HG02571 (cell line): ENCODE data around the gene ZDHHC12.

Source experiments
- ATAC-seq: cut with Tn5 transposase; IDR thresholded peaks from one replicate; pipeline ENCODE4 v1.9.1; 2021; ENCODE audit warnings: mild to moderate bottlenecking, moderate library complexity; ENCODE audit not compliant: unreplicated experiment

Gene ZDHHC12

DNA sequence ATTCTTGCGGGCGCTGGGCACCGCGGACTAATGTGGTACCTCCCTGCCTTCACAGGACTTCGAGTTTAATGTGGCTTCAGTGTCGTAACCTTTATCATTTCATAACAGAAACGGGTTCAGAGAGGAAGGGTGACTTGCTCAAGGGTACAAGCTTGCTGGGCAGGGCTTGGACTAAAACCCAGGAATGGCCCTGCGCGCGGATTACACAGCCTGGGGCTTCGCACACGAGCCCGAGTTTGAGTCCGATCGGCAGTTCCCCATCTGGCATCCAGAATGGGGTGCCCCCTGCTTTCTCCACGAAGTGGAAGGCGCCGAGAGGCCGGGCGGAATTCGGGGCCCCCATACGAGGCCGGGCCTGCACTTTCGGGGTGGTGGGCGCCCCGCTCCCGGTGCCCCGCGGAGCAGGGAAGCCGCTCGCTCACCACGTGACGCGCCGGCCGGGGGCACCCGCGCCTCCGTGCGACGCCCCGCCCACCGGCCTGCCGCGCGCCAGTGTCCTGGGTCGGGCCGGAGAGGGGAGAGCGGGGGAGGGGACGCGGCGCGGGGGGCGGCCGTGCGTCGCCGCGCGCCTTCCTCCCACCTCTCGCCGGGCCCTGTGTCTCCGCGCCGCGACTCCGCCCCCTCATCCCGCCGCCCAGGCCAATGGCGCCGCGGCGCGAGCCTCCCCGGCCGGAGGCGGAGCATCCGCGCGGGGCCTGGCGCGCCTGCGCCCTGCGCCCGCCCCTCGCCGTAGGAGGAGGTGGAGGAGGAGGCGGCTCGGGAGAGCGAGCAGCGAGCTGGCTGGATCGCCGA, 35.2 kb downstream of the ZDHHC12 start, which contains the start of gene SET:
Gene SET, plus strand, starts transcription at position 722 of the 792 bp plus-strand sequence. CDS start 361 bp downstream, outside the sequence.
- peak; percentile 65 for ATAC-seq

DNA sequence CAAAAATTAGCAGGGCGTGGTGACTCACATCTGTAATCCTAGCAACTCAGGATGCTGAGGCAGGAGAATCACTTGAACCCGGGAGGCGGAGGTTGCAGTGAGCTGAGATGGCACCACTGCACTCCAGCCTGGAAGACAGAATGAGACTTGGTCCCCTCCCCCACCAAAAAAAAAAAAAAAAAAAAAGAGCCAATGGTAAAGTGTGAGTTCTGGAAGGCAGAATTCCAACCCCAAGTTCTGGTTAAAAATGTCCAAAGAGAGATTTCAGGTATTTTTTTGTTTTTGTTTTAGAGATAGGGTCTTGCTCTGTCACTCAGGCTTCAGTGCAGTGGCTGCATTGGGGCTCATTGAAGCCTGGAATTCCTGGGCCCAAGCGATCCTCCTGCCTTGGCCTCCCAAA, 36.5 kb downstream of the ZDHHC12 start:
- ATAC-seq = no peak

GRCh38 chr9:128685636-128686489, 38.1 kb downstream of the ZDHHC12 start:
- ATAC-seq = no peak

GRCh38 chr9:128684325-128685199, 39.4 kb downstream of the ZDHHC12 start:
- ATAC-seq = no peak

GRCh38 chr9:128684065-128684324, 39.9 kb downstream of the ZDHHC12 start:
- no peak for ATAC-seq

GRCh38 chr9:128683340-128684064, 40.4 kb downstream of the ZDHHC12 start:
- no peak for ATAC-seq

DNA sequence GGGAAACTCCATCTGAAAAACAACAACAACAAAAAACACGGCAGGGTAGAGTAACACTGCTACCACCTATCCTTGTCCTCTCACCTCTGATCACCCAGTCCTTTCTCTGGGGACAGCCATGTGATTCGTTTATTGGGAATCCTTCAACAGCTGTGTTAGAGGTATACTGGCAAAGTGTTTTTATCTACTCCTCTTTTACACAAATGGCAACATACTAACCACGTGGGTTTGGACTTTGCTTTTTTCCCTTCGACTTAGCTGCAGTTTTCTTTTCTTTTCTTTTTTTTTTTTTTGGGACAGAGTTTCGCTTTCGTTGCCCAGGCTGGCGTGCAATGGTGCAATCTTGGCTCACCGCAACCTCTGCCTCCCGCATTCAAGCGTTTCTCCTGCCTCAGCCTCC, 46.1 kb downstream of the ZDHHC12 start:
- no peak for ATAC-seq

- ATAC-seq = no peak
These were observed 48.5 kb downstream of the ZDHHC12 start for GRCh38 chr9:128675382-128675781.
